ENCODE data around the gene RELA.

The RELA gene

DNA sequence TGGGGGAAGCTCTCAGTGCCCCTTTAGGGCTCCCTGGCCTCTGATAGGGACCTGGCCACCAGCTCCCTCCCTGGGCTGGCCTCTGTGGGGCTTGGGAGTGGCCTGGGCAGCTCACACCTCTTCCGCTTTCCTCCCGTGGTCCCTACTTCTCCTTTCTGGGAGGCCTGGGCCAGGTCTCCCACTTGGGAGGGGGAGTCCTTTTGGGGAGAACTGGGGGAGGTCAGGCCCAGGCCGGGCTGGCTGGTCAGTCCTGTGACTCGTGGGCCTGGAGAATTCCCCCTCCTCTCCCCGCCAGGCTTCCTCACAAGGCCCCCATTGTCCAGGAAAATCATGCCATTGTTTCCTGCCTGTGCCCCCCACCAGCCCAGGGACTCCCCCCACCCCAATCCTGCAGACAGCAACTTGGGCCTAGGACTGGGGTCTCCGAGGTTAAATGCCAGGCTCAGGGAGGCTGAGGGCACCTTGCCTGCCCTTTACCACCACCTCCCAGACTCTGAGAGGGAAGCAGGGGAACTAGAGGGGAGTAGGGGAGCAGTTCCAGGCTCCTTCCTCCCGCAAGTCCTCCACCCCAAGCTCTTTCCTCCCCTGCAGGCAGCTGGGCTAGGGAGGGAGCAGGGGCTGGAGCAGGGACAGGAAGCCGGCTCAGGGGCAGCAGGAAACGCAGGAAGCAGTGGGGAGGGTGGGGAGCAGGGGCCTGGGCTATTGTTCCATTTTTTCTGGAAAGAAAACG lies 51.5 kb downstream of the RELA start:
- Mint-ChIP-seq H3K9me3 (no peaks in the 10 kb centered on the region), H3K27me3 (ENCODE audit: low read depth) (no peaks in the 10 kb centered on the region), H3K4me3 (peak overlapping the region; percentile 15 to 90 (median 85))

DNA sequence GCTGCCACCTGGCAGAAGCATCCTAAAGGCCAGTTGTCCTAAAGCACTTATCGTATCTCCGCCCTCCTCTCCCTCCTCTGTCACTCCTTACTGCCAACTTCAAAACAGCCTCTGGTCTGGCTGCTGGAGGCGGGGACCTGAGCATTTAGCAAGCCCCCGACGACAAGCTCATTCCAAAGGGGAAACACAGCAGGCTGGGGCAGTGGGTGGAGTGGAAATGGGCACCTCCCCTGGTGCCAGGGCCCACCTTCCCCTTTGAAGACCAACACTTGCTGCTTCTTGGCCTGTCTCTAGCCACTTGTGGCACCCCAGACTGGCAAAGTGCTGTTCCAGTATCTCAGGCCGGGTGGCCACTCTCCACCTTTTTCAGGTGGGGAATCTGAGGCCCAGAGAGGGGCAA lies 52.3 kb downstream of the RELA start:
- Mint-ChIP-seq H3K27me3 (ENCODE audit: low read depth) (no peaks in the 10 kb centered on the region), H3K36me3 (ENCODE audit: low read depth) (peaks cover 27% of the 10 kb centered on the region), H3K9me3 (no peaks in the 10 kb centered on the region), H3K4me3 (peak overlapping the region; percentile 23 to 90 (median 34)), H3K27ac (no peak overlapping the region), H3K4me1 (peaks cover 33% of the 10 kb centered on the region)
- TF ChIP-seq, protein P1, sequence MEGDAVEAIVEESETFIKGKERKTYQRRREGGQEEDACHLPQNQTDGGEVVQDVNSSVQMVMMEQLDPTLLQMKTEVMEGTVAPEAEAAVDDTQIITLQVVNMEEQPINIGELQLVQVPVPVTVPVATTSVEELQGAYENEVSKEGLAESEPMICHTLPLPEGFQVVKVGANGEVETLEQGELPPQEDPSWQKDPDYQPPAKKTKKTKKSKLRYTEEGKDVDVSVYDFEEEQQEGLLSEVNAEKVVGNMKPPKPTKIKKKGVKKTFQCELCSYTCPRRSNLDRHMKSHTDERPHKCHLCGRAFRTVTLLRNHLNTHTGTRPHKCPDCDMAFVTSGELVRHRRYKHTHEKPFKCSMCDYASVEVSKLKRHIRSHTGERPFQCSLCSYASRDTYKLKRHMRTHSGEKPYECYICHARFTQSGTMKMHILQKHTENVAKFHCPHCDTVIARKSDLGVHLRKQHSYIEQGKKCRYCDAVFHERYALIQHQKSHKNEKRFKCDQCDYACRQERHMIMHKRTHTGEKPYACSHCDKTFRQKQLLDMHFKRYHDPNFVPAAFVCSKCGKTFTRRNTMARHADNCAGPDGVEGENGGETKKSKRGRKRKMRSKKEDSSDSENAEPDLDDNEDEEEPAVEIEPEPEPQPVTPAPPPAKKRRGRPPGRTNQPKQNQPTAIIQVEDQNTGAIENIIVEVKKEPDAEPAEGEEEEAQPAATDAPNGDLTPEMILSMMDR (IDR thresholded peaks at IDR 0.05; ENCODE audit: unreplicated experiment in 3 of 3): no peak

More for the DNA sequence above, 51.5 kb downstream of the RELA start:
- peak overlapping the region in 2 of 3 experiments; percentile 49 to 59 for H3K27ac Mint-ChIP-seq
- TF ChIP-seq, protein P1 (IDR thresholded peaks at IDR 0.05; ENCODE audit: unreplicated experiment in 3 of 3): no peak
- peaks cover 33% of the 10 kb centered on the region for H3K4me1 Mint-ChIP-seq
- H3K36me3 Mint-ChIP-seq (ENCODE audit: low read depth): peaks cover 23% of the 10 kb centered on the region

DNA sequence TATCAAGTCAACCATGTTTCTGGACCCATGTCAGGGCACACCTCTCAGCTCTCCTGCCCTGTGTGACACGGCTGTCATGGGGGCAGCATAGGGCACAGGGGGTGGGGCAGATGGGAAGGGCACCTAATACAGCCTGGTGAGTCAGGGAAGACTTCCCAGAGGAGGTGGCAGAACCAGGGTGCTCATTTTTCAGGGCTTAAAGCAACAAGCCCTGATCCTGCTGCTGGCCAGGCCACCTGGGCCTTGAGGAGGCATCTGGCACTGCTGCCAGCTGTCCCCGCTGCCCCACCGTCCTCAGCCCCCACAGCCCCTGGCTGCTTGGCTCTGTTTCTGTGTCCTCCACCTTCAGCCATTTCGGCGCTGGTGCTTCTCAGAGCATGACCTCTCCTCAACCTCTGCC lies 53.1 kb downstream of the RELA start:
- H3K4me1 Mint-ChIP-seq: peaks cover 29% of the 10 kb centered on the region
- TF ChIP-seq, protein P1 (IDR thresholded peaks at IDR 0.05; ENCODE audit: unreplicated experiment in 3 of 3): no peak
- no peak overlapping the region for H3K27ac Mint-ChIP-seq
- H3K27me3 Mint-ChIP-seq (ENCODE audit: low read depth): no peaks in the 10 kb centered on the region
- H3K36me3 Mint-ChIP-seq (ENCODE audit: low read depth): peaks cover 27% of the 10 kb centered on the region
- H3K9me3 Mint-ChIP-seq: no peaks in the 10 kb centered on the region
- peak overlapping the region in 2 of 3 experiments; percentile 42 to 71 for H3K4me3 Mint-ChIP-seq

DNA sequence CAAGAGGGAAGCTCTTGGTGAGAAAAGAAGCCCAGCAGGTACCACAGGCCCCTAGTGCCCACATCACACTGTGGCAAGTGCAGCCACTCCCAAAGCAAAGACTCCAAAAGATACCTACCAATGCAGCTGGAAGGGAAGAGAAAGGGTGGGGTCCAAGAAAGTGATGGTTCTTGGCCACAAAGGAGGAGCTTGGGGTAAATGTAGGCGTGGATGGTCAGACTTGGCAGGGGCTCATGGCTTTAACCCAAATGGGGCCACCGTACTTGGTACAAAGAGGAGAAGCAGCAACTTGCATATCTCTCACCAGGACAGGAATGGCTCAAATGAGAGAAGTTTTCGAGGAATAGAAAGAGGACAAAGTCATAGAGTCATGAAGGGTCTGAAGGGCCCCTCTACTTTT lies 53.5 kb downstream of the RELA start:
- peak overlapping the region; percentile 31 to 71 (median 42) for H3K4me3 Mint-ChIP-seq
- H3K9me3 Mint-ChIP-seq: no peaks in the 10 kb centered on the region
- peaks cover 31% of the 10 kb centered on the region for H3K36me3 Mint-ChIP-seq (ENCODE audit: low read depth)
- H3K27ac Mint-ChIP-seq: no peak overlapping the region
- peaks cover 32% of the 10 kb centered on the region for H3K4me1 Mint-ChIP-seq
- H3K27me3 Mint-ChIP-seq (ENCODE audit: low read depth): no peaks in the 10 kb centered on the region
- TF ChIP-seq, protein P1 (IDR thresholded peaks at IDR 0.05; ENCODE audit: unreplicated experiment in 3 of 3): no peak

DNA sequence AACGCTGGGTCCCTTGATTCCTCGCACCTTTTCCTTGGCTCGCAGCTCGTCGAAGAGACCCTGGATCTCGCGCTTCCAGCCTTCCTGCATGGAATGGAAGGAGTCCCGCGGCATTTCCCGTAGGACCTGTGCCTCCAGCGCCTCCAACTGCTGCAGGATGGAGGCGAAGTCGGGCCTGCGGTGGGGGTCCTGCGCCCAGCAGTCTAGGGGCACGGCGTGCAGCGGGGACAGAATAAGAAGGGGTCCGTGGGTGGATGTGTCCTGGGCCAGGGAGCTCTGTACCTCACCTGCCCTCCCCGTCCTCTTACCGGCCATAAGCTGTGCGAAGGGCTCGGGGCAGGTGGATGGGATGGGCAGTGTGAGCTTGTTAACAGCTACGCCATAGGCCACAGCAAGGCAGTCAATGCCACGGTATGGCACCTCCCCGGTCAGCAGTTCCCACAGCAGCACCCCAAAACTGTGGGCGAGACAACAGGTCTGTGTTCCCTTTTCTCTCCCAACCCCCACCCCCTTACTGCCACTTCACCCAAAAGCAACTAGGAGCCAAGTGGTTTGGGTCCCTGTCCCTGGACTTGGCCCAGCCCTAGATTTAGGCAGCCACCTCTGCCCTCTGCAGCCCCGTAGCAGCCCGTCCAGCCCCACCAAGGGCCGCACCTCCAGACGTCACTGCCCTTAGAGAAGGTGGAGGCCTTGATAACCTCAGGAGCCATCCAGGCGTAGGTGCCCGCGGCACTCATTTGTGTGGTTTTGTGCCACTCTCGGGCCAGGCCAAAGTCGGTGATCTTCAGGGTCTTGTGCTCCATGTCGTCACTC lies 54.9 kb downstream of the RELA start:
- peaks cover 42% of the 10 kb centered on the region for H3K36me3 Mint-ChIP-seq (ENCODE audit: low read depth)
- H3K4me3 Mint-ChIP-seq: peak overlapping the region; percentile 21 to 48 (median 41)
- H3K4me1 Mint-ChIP-seq: peaks cover 42% of the 10 kb centered on the region
- H3K27me3 Mint-ChIP-seq (ENCODE audit: low read depth): no peaks in the 10 kb centered on the region
- H3K27ac Mint-ChIP-seq: no peak overlapping the region
- H3K9me3 Mint-ChIP-seq: no peaks in the 10 kb centered on the region
- TF ChIP-seq, protein P1 (IDR thresholded peaks at IDR 0.05; ENCODE audit: unreplicated experiment in 3 of 3): no peak

All from nephron (organoid).